A673 (cell line): ENCODE data around the gene BRD4. TPM values are rescaled to one million over a fixed set of nuclear protein-coding genes. Genes with fewer than 3 reads are reported as not detected.
A peak's percentile ranks its signal among the peaks of the same experiment; 100 is the strongest.

ENCODE experiments used
- BruUV-seq: library from RNA; stranded (reverse); fragments of 400-500 nt; replicated peaks from 2 replicates; lab custom pipeline; 2021; lab: Mats Ljungman, UMichigan
- CTCF ChIA-PET: fragments of 300-600 bp; sonication (Branson Sonifier 250); formaldehyde crosslinking; loops from one replicate; lab custom pipeline; 2022; ENCODE audit warnings: antibody characterized with exemption; lab: Charles Lee
- POLR2A ChIA-PET: fragments of 300-600 bp; sonication (Branson Sonifier 250); formaldehyde crosslinking; loops from one replicate; lab custom pipeline; 2022; ENCODE audit warnings: antibody characterized with exemption; ENCODE audit not compliant: low non-redundant PET; lab: Charles Lee
- DNase-seq: peaks from one replicate; pipeline ENCODE4 v3.0.0-alpha.2; 2015; ENCODE audit warnings: low spot score
- H3K27ac ChIP-seq: fragments of 200-600 bp; sonication (generic); 2 replicates; pipeline ENCODE4 v1.5.1; 2016; ENCODE audit warnings: mixed run types, low read depth, mild to moderate bottlenecking, mixed read lengths, antibody characterized with exemption, low read length; ENCODE audit not compliant: poor library complexity, severe bottlenecking
- H3K27me3 ChIP-seq: fragments of 200-600 bp; sonication (generic); replicated peaks from 2 replicates; pipeline ENCODE4 v1.6.1; 2017; ENCODE audit warnings: mixed run types, low read depth, mild to moderate bottlenecking, mixed read lengths, antibody characterized with exemption, low read length; ENCODE audit not compliant: insufficient read depth, poor library complexity
- H3K36me3 ChIP-seq: fragments of 200-600 bp; sonication (generic); 2 replicates; pipeline ENCODE4 v1.6.1; 2016; ENCODE audit warnings: mixed run types, mild to moderate bottlenecking, mixed read lengths, antibody characterized with exemption, low read length; ENCODE audit not compliant: insufficient read depth, poor library complexity, severe bottlenecking
- H3K4me1 ChIP-seq: fragments of 200-600 bp; sonication (generic); 2 replicates; pipeline ENCODE4 v1.6.1; 2017; ENCODE audit warnings: mixed run types, mild to moderate bottlenecking, mixed read lengths, antibody characterized with exemption, low read length; ENCODE audit not compliant: insufficient read depth, poor library complexity, severe bottlenecking
- H3K4me3 ChIP-seq: fragments of 200-600 bp; sonication (generic); 2 replicates; pipeline ENCODE4 v1.5.1; 2016; ENCODE audit warnings: low read depth, mixed run types, mild to moderate bottlenecking, mixed read lengths, low read length; ENCODE audit not compliant: poor library complexity, severe bottlenecking
- H3K9me3 ChIP-seq: fragments of 200-600 bp; sonication (generic); 2 replicates; pipeline ENCODE4 v1.6.1; 2016; ENCODE audit warnings: mixed run types, low read depth, mild to moderate bottlenecking, mixed read lengths, antibody characterized with exemption, low read length; ENCODE audit not compliant: poor library complexity, severe bottlenecking
- CTCF ChIP-seq: fragments of 300-800, 200-600 bp; sonication (generic); conservative IDR thresholded peaks from 2 replicates; pipeline ENCODE4 v1.5.1; 2017; ENCODE audit warnings: low read depth, mild to moderate bottlenecking, antibody characterized with exemption, low read length, moderate library complexity, mixed read lengths
- EZH2 ChIP-seq: fragments of 200-600 bp; sonication (generic); IDR thresholded peaks from 2 replicates; pipeline ENCODE4 v1.6.1; 2017; ENCODE audit warnings: borderline replicate concordance, low read depth, mild to moderate bottlenecking, mixed read lengths, antibody characterized with exemption, low read length; ENCODE audit not compliant: poor library complexity, severe bottlenecking
- intact Hi-C: fragments of 100-400 bp; cut with micrococcal nuclease; formaldehyde crosslinking; loops from one replicate; pipeline ENCODE4 v1.10.0; 2022; ENCODE audit not compliant: unreplicated experiment
- total RNA-seq: library from RNA; stranded (reverse); gene quantifications from 2 replicates; pipeline ENCODE4 v1.2.3, GENCODE V29; 2021

Gene BRD4
- total RNA-seq, 1 experiment from 2014 or later, result 174 TPM

GRCh38 chr19:15197275-15197941 is 134.9 kb downstream of the BRD4 start:
- POLR2A ChIA-PET, result no interaction called here

GRCh38 chr19:15196360-15197005 is 135.9 kb downstream of the BRD4 start:
- Histone ChIP-seq H3K27me3 (no peaks in the 10 kb centered on the region), H3K9me3 (no peaks in the 10 kb centered on the region), H3K36me3 (peaks cover 4% of the 10 kb centered on the region), H3K4me1 (peaks cover 11% of the 10 kb centered on the region), H3K27ac (no peak overlapping the region), H3K4me3 (peak overlapping the region; percentile 46)
- no peak for DNase-seq
- TF ChIP-seq CTCF, result no peak
- no peak for TF ChIP-seq EZH2
- ChIA-PET POLR2A (no interaction called here), CTCF (no interaction called here)
- intact Hi-C loops, result no loop called here
- TSS peak; percentile 33 for BruUV-seq

More at GRCh38 chr19:15197275-15197941, 134.9 kb downstream of the BRD4 start:
- Histone ChIP-seq H3K27me3 (no peaks in the 10 kb centered on the region), H3K4me1 (peaks cover 11% of the 10 kb centered on the region), H3K36me3 (peaks cover 4% of the 10 kb centered on the region), H3K27ac (no peak overlapping the region), H3K4me3 (no peak overlapping the region), H3K9me3 (no peaks in the 10 kb centered on the region)
- BruUV-seq, result no TSS peak
- TF ChIP-seq EZH2, result no peak
- TF ChIP-seq CTCF, result no peak
- CTCF ChIA-PET, result no interaction called here
- no peak for DNase-seq
- intact Hi-C loops, result no loop called here

GRCh38 chr19:15195371-15196334 is 136.7 kb downstream of the BRD4 start:
- BruUV-seq, result no TSS peak
- no peak overlapping the region for H3K27ac ChIP-seq
- intact Hi-C loops, result no loop called here

More at GRCh38 chr19:15195371-15196334, 136.7 kb downstream of the BRD4 start:
- peak; percentile 66 for DNase-seq
- POLR2A ChIA-PET, result no interaction called here
- Histone ChIP-seq H3K4me3 (peak overlapping the region; percentile 46), H3K27me3 (no peaks in the 10 kb centered on the region), H3K36me3 (peaks cover 4% of the 10 kb centered on the region), H3K4me1 (peaks cover 11% of the 10 kb centered on the region), H3K9me3 (no peaks in the 10 kb centered on the region)
- CTCF ChIA-PET, result interaction anchor here (0.5 to 0.7 kb wide), 4 partner anchors 29 to 716 kb away, joined by 3 to 6 read pairs (median 4); no protein-coding TSS in a partner anchor
- TF ChIP-seq EZH2 (no peak), CTCF (peak; percentile 36)
